Pancreas (tissue), 10 donors: ENCODE measurements around the gene PDCD4. TPM values are rescaled to one million over a fixed set of nuclear protein-coding genes. Genes with fewer than 3 reads are reported as not detected.

Experiments used
- ATAC-seq, 4 donors: fragments of 200-7000 bp; cut with Tn5 transposase; one replicate each; pipeline versions ENCODE4 v1.8.0 to v1.9.1; 2020; ENCODE audit warnings: mild to moderate bottlenecking in 4 of 4, moderate library complexity in 4 of 4
- DNase-seq, 6 donors: peaks; one replicate each; pipeline ENCODE4 v3.0.0-alpha.2; 2020
- FAIRE-seq: peaks from 2 replicates; lab custom pipeline; 2012; peaks lifted over from hg19 to GRCh38; lab: Jason Lieb, UNC
- H3K27ac ChIP-seq, 4 donors: fragments of 200-600 bp; sonication (generic); 1 replicate in 3 of 4; 2 replicates in 1 of 4; pipeline versions ENCODE4 v1.5.0 to v1.8.0; 2020
- H3K27me3 ChIP-seq, 4 donors: fragments of 200-600 bp; one replicate each; pipeline ENCODE4 v1.8.0; 2021
- H3K36me3 ChIP-seq, 3 donors: fragments of 200-600 bp; sonication (generic) in 1 of 3; one replicate each; pipeline versions ENCODE4 v1.5.0 to v1.8.0; 2020 to 2021
- H3K4me1 ChIP-seq, 3 donors: fragments of 200-600 bp; one replicate each; pipeline ENCODE4 v1.8.0; 2021
- H3K4me3 ChIP-seq, 4 donors: fragments of 200-600 bp; sonication (generic) in 2 of 4; one replicate each; pipeline versions ENCODE4 v1.5.0 to v1.8.0; 2020 to 2021
- H3K9me3 ChIP-seq, 4 donors: fragments of 200-600 bp; one replicate each; pipeline ENCODE4 v1.8.0; 2021
- WGBS, 2 donors: extraction: QIAGEN DNeasy Blood & Tissue Kit; methylation state at CpG; one replicate each; pipeline ENCODE4 v1.1.7; 2013; 5-methylcytosine and 5-hydroxymethylcytosine counted together
- intact Hi-C, 3 donors: fragments of 100-400 bp; cut with DNase I; formaldehyde crosslinking; loops; one replicate each; pipeline versions ENCODE4 v1.11.1 to v1.14.2; 2022
- polyA plus RNA-seq, 2 donors: library from polyadenylated mRNA; stranded (reverse); fragments of 200-250 nt; gene quantifications; one replicate each; pipeline ENCODE4 v1.2.3, GENCODE V29; 2013
- total RNA-seq, 6 donors: library from RNA; stranded (reverse); fragmentation: NEBNext Ultra II Directional in 4 of 6; extraction: Animal tissue kit (Norgen Biotek cat#: 25700) in 4 of 6; gene quantifications; one replicate each; pipeline versions ENCODE4 v1.2.1 to v1.2.4, GENCODE V29; 2021 to 2023
- TF ChIP-seq, protein P1 (sequence below), 4 donors: fragments of 200-600 bp; sonication (generic) in 3 of 4; IDR thresholded peaks; one replicate each; pipeline versions ENCODE4 v1.5.0 to v1.8.0; 2021; ENCODE audit warnings: antibody characterized with exemption in 4 of 4
- donor health status: healthy with polysubstance abuse.
- donor health status: DM: no; HTN: no; CAD: no; lungs with moderate emphysema.
- donor health status: DM: no; HTN: no; CAD: no.
- donor health status: control.
- donor health status: control.
- donor health status: Bipolar disorder and iron deficiency.
- donor health status: DM: yes; HTN: yes; CAD: no.
- donor health status: DM: no; HTN: no; CAD: no.
- donor health status: DM: no; HTN: no; CAD: no.
- donor health status: DM: yes; HTN: yes; CAD: no.

The PDCD4 gene
- total and polyA plus RNA-seq, 8 donors: 283 to 679 (median 458) TPM

- Histone ChIP-seq H3K36me3 (no peaks in the 10 kb centered on the region), H3K9me3 (no peaks in the 10 kb centered on the region), H3K4me3 (no peak overlapping the region), H3K27me3 (no peaks in the 10 kb centered on the region), H3K27ac (peak overlapping the region; percentile 90 to 94 (median 92)), H3K4me1 (peaks cover 60 to 66% (median 65%) of the 10 kb centered on the region in 3 donors)
- intact Hi-C loops: no loop called here
- TF ChIP-seq, protein P1, sequence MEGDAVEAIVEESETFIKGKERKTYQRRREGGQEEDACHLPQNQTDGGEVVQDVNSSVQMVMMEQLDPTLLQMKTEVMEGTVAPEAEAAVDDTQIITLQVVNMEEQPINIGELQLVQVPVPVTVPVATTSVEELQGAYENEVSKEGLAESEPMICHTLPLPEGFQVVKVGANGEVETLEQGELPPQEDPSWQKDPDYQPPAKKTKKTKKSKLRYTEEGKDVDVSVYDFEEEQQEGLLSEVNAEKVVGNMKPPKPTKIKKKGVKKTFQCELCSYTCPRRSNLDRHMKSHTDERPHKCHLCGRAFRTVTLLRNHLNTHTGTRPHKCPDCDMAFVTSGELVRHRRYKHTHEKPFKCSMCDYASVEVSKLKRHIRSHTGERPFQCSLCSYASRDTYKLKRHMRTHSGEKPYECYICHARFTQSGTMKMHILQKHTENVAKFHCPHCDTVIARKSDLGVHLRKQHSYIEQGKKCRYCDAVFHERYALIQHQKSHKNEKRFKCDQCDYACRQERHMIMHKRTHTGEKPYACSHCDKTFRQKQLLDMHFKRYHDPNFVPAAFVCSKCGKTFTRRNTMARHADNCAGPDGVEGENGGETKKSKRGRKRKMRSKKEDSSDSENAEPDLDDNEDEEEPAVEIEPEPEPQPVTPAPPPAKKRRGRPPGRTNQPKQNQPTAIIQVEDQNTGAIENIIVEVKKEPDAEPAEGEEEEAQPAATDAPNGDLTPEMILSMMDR (IDR thresholded peaks at IDR 0.05): no peak
- DNase-seq: peak in 2 of 6 donors; percentile 11 to 13
- FAIRE-seq: no peak
- no peak for ATAC-seq
- WGBS, 2 donors: 66 to 69% methylated on average over 6 of the region's 6 CpGs
Measured at GRCh38 chr10:110847374-110847773, 24.4 kb upstream of the PDCD4 start.

GRCh38 chr10:110848106-110848505 is 23.6 kb upstream of the PDCD4 start:
- Histone ChIP-seq H3K4me1 (peaks cover 60 to 66% (median 65%) of the 10 kb centered on the region in 3 donors), H3K9me3 (no peaks in the 10 kb centered on the region), H3K27me3 (no peaks in the 10 kb centered on the region), H3K27ac (peak overlapping the region in 3 of 4 donors; percentile 28 to 94 (median 93)), H3K4me3 (no peak overlapping the region), H3K36me3 (no peaks in the 10 kb centered on the region)
- intact Hi-C loops: no loop called here
- no peak for DNase-seq
- no peak for ATAC-seq
- 61 to 64% methylated on average over 2 of the region's 2 CpGs for WGBS, 2 donors
- FAIRE-seq: no peak
- TF ChIP-seq, protein P1 (IDR thresholded peaks at IDR 0.05): no peak

GRCh38 chr10:110850099-110850498 is 21.6 kb upstream of the PDCD4 start:
- Histone ChIP-seq H3K27me3 (no peaks in the 10 kb centered on the region), H3K9me3 (no peaks in the 10 kb centered on the region), H3K36me3 (no peaks in the 10 kb centered on the region), H3K4me1 (peaks cover 47 to 67% (median 66%) of the 10 kb centered on the region in 3 donors), H3K4me3 (no peak overlapping the region), H3K27ac (no peak overlapping the region)
- intact Hi-C loops: no loop called here
- TF ChIP-seq, protein P1 (IDR thresholded peaks at IDR 0.05): no peak
- DNase-seq: no peak
- ATAC-seq: no peak
- no peak for FAIRE-seq
- WGBS, 2 donors: 92 to 96% methylated on average over 3 of the region's 3 CpGs

- intact Hi-C loops: no loop called here
- H3K36me3 ChIP-seq: no peaks in the 10 kb centered on the region
- H3K9me3 ChIP-seq: no peaks in the 10 kb centered on the region
- H3K27me3 ChIP-seq: no peaks in the 10 kb centered on the region
- no peak overlapping the region for H3K4me3 ChIP-seq
- peaks cover 40 to 63% (median 60%) of the 10 kb centered on the region in 3 donors for H3K4me1 ChIP-seq
- TF ChIP-seq, protein P1 (IDR thresholded peaks at IDR 0.05): no peak
- peak in 1 of 6 donors; percentile 7 for DNase-seq
- 86 to 89% methylated on average over 8 of the region's 8 CpGs for WGBS, 2 donors
- peak overlapping the region in 3 of 4 donors; percentile 16 to 78 (median 25) for H3K27ac ChIP-seq
- no peak for ATAC-seq
- FAIRE-seq: no peak
Measured at GRCh38 chr10:110851020-110851612, 20.6 kb upstream of the PDCD4 start.

- H3K4me3 ChIP-seq: no peak overlapping the region
- H3K27ac ChIP-seq: peak overlapping the region; percentile 20 to 78 (median 50)
- no peaks in the 10 kb centered on the region for H3K36me3 ChIP-seq
- intact Hi-C loops: no loop called here
- TF ChIP-seq, protein P1 (IDR thresholded peaks at IDR 0.05): no peak
- no peaks in the 10 kb centered on the region for H3K27me3 ChIP-seq
- peaks cover 29 to 55% (median 49%) of the 10 kb centered on the region in 3 donors for H3K4me1 ChIP-seq
- WGBS, 2 donors: 33 to 37% methylated on average over 7 of the region's 7 CpGs
- DNase-seq: peak in 4 of 6 donors; percentile 80 to 88 (median 84)
- FAIRE-seq: no peak
- no peaks in the 10 kb centered on the region for H3K9me3 ChIP-seq
- ATAC-seq: peak; percentile 88 to 94 (median 93)
Measured at GRCh38 chr10:110852255-110852896, 19.4 kb upstream of the PDCD4 start.
